Upper lobe of left lung (tissue), 6 donors: Measurements from ENCODE around the gene ARHGEF6. TPM values are rescaled to one million over a fixed set of nuclear protein-coding genes. Genes with fewer than 3 reads are reported as not detected.

ENCODE experiments used
- ATAC-seq, 2 donors: fragments of 200-7000 bp; cut with Tn5 transposase; one replicate each; pipeline ENCODE4 v1.9.1; 2022; ENCODE audit warnings: mild to moderate bottlenecking in 2 of 2, moderate library complexity in 2 of 2; ENCODE audit not compliant: low FRiP score in 2 of 2
- DNase-seq, 2 donors: peaks; one replicate each; pipeline ENCODE4 v3.0.0-alpha.2; 2019 to 2020
- H3K27ac ChIP-seq, 4 donors: fragments of 200-600 bp; sonication (generic); one replicate each; pipeline ENCODE4 v1.5.1; 2016 to 2019
- H3K27me3 ChIP-seq, 4 donors: fragments of 200-600 bp; sonication (generic); one replicate each; pipeline ENCODE4 v1.5.1; 2017 to 2019
- H3K36me3 ChIP-seq, 4 donors: fragments of 200-600 bp; sonication (generic); one replicate each; pipeline ENCODE4 v1.5.1; 2016 to 2019
- H3K4me1 ChIP-seq, 4 donors: fragments of 200-600 bp; sonication (generic); one replicate each; pipeline ENCODE4 v1.5.1; 2018 to 2019
- H3K4me3 ChIP-seq, 4 donors: fragments of 200-600 bp; sonication (generic); one replicate each; pipeline ENCODE4 v1.5.1; 2017 to 2019; ENCODE audit warnings: mild to moderate bottlenecking in 2 of 4, moderate library complexity in 1 of 4
- H3K9me3 ChIP-seq, 4 donors: fragments of 200-600 bp; sonication (generic); one replicate each; pipeline ENCODE4 v1.5.1; 2018 to 2019
- EP300 ChIP-seq, 4 donors: sonication (generic); formaldehyde crosslinking; IDR thresholded peaks; one replicate each; pipeline ENCODE4 v1.5.1; 2017; ENCODE audit warnings: antibody characterized with exemption in 4 of 4, control low read depth in 2 of 4
- POLR2A ChIP-seq, 4 donors: fragments of 450-650 bp; IDR thresholded peaks; one replicate each; pipeline ENCODE4 v1.5.1; 2016 to 2017; ENCODE audit warnings: antibody characterized with exemption in 4 of 4, mild to moderate bottlenecking in 2 of 4
- POLR2AphosphoS5 ChIP-seq, 2 donors: sonication (generic); formaldehyde crosslinking; IDR thresholded peaks; one replicate each; pipeline ENCODE4 v1.5.1; 2017; ENCODE audit warnings: antibody characterized with exemption in 2 of 2
- WGBS, 2 donors: methylation state at CpG; one replicate each; pipeline ENCODE4 v1.1.5; 2017 to 2018; 5-methylcytosine and 5-hydroxymethylcytosine counted together
- total RNA-seq, 6 donors: library from RNA; depleted of rRNA in 4 of 6; stranded (reverse); fragments of >200 nt in 4 of 6; gene quantifications; one replicate each; pipeline versions ENCODE4 v1.1.0 to v1.2.1, GENCODE V29; 2016 to 2021
- TF ChIP-seq, protein P1 (sequence below), 6 experiments: fragments of 450-650 bp in 4 of 6; fragments of 200-600 bp in 2 of 6; sonication (generic) in 2 of 6; IDR thresholded peaks; one replicate each; pipeline ENCODE4 v1.5.1; 2016 to 2019; ENCODE audit warnings: antibody characterized with exemption in 6 of 6
- donor health status: DM: no; HTN: no; CAD: no; lungs with moderate emphysema.
- donor health status: DM: no; HTN: yes; CAD: no; lungs with severe emphysema.

Gene ARHGEF6
- total RNA-seq, 6 donors from 2014 or later, result 21.7 to 30.9 (median 27.0) TPM

DNA sequence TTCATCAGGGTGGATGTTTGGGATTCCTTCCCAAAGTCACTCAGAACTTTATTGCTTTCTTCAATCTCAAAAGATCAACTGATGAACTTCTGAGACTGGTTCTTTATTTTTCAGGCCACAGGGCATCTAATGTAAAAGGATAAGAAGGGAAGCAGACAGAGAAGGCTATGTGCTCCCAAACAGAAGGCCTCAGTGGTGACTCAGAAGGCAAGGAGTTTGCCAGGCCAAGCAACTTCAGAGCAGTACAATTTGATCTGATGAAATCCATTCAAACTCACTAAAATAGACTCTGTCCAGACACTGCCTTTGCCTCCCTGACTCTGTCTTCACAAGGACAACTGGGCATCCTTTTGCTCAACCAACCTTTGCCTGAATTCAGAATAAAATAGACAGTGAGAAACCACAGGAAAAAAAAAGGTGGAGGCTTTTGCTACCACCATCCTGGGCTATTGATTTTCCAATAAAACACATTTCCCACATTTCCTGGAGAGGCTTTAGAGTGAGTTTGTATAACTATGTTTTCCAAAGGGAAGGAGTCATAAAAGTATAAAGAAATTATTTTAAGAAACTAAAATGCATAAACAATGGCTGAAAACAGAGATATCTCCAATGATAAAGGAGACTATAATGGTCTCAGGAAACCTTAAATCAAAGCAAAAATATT, 55.2 kb downstream of the ARHGEF6 start:
- no peaks in the 10 kb centered on the region for H3K4me1 ChIP-seq
- H3K36me3 ChIP-seq, result no peaks in the 10 kb centered on the region
- no peak for TF ChIP-seq EP300 (IDR thresholded peaks at IDR 0.05)
- TF ChIP-seq, protein P1, sequence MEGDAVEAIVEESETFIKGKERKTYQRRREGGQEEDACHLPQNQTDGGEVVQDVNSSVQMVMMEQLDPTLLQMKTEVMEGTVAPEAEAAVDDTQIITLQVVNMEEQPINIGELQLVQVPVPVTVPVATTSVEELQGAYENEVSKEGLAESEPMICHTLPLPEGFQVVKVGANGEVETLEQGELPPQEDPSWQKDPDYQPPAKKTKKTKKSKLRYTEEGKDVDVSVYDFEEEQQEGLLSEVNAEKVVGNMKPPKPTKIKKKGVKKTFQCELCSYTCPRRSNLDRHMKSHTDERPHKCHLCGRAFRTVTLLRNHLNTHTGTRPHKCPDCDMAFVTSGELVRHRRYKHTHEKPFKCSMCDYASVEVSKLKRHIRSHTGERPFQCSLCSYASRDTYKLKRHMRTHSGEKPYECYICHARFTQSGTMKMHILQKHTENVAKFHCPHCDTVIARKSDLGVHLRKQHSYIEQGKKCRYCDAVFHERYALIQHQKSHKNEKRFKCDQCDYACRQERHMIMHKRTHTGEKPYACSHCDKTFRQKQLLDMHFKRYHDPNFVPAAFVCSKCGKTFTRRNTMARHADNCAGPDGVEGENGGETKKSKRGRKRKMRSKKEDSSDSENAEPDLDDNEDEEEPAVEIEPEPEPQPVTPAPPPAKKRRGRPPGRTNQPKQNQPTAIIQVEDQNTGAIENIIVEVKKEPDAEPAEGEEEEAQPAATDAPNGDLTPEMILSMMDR (IDR thresholded peaks at IDR 0.05), result no peak
- TF ChIP-seq POLR2A (IDR thresholded peaks at IDR 0.05), result no peak
- TF ChIP-seq POLR2AphosphoS5 (IDR thresholded peaks at IDR 0.05), result no peak
- ATAC-seq (peak in 1 of 2 donors; percentile 78), DNase-seq (no peak)
- H3K4me3 ChIP-seq, result no peak overlapping the region
- peak overlapping the region in 1 of 4 donors; percentile 48 for H3K27ac ChIP-seq
- H3K27me3 ChIP-seq, result no peaks in the 10 kb centered on the region
- no peaks in the 10 kb centered on the region for H3K9me3 ChIP-seq

DNA sequence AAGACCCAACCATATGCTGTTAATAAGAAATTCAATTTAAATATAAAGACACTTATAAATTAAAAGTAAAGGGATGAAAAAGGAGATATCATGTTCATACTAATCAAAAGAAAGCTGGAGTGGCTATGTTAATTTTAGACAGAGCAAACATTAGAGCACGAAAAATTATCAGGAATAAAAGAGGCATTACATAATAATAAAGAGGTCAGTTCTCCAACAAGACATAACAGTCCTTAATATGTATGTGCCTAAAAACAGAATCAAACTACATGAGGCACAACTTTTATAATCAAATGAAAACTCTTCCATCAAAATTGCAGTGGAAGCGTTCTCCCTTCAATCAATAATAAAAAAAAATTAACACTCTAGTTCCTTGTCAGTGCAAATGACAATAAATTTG, 62.6 kb downstream of the ARHGEF6 start:
- Histone ChIP-seq H3K9me3 (no peaks in the 10 kb centered on the region), H3K4me3 (no peak overlapping the region), H3K27ac (no peak overlapping the region), H3K4me1 (no peaks in the 10 kb centered on the region), H3K27me3 (no peaks in the 10 kb centered on the region), H3K36me3 (no peaks in the 10 kb centered on the region)
- ATAC-seq (no peak), DNase-seq (no peak)
- WGBS, 2 donors, result 50 to 89% methylated on average over 2 of the region's 2 CpGs
- TF ChIP-seq POLR2AphosphoS5 (IDR thresholded peaks at IDR 0.05), result no peak
- no peak for TF ChIP-seq POLR2A (IDR thresholded peaks at IDR 0.05)

DNA sequence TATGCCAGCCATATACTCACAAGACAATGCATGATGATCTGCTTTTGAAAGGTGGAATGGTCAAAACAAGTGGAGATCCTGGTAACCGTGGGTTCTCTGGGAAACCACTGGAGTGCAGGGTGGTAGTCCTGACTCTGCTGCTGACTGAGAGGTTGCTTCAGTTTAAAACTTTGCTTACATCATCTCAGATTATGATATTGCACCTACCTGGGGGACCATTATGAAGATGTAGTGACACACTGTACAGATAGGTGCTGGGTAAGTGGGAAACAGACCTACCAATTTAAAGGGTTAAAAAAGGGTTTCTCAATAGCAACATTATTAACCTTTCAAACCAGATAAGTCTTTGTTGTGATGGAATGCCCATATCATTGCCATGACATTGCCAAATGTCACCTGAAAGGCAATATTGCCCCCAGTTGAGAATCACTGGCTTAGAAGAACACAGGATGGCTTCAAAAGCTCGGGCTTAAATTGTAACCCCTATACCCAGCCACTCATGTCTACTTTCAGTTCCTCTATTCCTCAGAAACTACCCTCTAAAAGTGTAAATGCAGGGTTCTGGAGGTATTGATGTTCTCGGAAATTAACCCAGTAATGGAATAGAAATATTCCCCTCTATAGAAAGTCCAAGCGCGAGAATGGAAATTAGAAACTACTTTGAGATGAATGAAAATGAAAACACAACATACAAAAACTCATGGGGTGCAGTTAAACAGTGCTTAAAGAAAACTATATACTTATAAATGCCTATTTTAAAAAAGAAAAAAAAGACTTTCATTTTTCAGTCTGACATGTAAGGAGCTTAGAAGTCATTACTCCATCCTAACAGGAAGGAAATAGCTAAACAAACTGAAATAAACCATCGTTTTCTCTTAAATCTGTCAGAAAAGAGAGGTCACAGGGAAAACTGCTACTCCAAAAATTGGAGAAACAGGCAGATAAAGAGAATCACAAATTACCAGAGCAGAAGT, 65.8 kb downstream of the ARHGEF6 start:
- ATAC-seq (no peak), DNase-seq (no peak)
- H3K4me3 ChIP-seq, result no peak overlapping the region
- TF ChIP-seq POLR2AphosphoS5 (IDR thresholded peaks at IDR 0.05) (no peak), EP300 (IDR thresholded peaks at IDR 0.05) (no peak), POLR2A (IDR thresholded peaks at IDR 0.05) (no peak)
- TF ChIP-seq, protein P1 (IDR thresholded peaks at IDR 0.05), result no peak
- H3K27me3 ChIP-seq, result no peaks in the 10 kb centered on the region
- no peaks in the 10 kb centered on the region for H3K4me1 ChIP-seq
- H3K36me3 ChIP-seq, result no peaks in the 10 kb centered on the region
- H3K9me3 ChIP-seq, result no peaks in the 10 kb centered on the region
- no peak overlapping the region for H3K27ac ChIP-seq
- 59 to 77% methylated on average over 6 of the region's 6 CpGs for WGBS, 2 donors

DNA sequence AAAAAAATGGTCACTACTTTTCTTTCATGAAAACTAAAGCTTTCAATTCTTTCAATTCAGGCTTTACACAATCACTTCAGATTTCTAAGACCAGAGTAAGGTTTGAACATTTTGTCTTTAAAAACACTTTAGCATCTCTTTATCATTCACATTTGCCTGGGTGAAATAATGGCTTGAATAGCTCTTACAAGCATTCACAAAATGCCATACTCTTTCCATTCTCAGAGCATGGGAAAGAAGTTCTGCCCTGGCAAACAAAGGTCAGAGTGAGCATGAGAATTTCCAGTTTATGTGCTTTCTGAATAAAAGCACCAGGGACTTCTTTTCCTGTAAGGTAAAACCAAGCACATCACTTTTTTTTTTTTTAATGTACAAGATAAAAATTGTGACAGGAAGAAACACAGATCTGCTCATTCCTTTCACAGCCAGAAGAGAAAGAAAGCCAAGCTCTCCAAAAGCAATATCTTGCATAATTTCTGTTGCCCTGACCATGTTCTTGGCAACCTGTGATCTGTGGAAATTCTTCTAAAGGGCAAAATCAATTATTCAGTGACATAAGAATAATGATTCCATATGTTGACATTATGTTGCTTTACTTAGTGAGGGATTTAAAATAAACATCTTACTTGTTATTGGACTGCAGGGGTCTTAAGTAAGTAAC, 68.0 kb downstream of the ARHGEF6 start:
- ATAC-seq, result no peak

More for the DNA sequence above, 68.0 kb downstream of the ARHGEF6 start:
- Histone ChIP-seq H3K4me1 (no peaks in the 10 kb centered on the region), H3K36me3 (peaks cover 0 to under 1% (median 0%) of the 10 kb centered on the region in 4 donors), H3K9me3 (no peaks in the 10 kb centered on the region), H3K4me3 (no peak overlapping the region), H3K27ac (no peak overlapping the region), H3K27me3 (no peaks in the 10 kb centered on the region)
- TF ChIP-seq POLR2AphosphoS5 (IDR thresholded peaks at IDR 0.05), result no peak
- TF ChIP-seq POLR2A (IDR thresholded peaks at IDR 0.05), result no peak
- no peak for TF ChIP-seq EP300 (IDR thresholded peaks at IDR 0.05)
- TF ChIP-seq, protein P1 (IDR thresholded peaks at IDR 0.05), result no peak
- DNase-seq, result no peak
